GM19438 (cell line): Measurements from ENCODE around the gene OPCML.

Experiments used
- ATAC-seq: cut with Tn5 transposase; IDR thresholded peaks from one replicate; pipeline ENCODE4 v1.9.1; 2021; ENCODE audit warnings: low read depth; ENCODE audit not compliant: unreplicated experiment

Gene OPCML

GRCh38 chr11:132913295-132913694, 619.0 kb downstream of the OPCML start:
- no peak for ATAC-seq

GRCh38 chr11:132911186-132911585, 621.1 kb downstream of the OPCML start:
- no peak for ATAC-seq

GRCh38 chr11:132910011-132910760, 622.1 kb downstream of the OPCML start:
- no peak for ATAC-seq

GRCh38 chr11:132909021-132909606, 623.2 kb downstream of the OPCML start:
- ATAC-seq: no peak

GRCh38 chr11:132908414-132908810, 623.9 kb downstream of the OPCML start:
- no peak for ATAC-seq

- ATAC-seq: no peak
These were observed 624.5 kb downstream of the OPCML start for GRCh38 chr11:132907651-132908413.

- ATAC-seq: no peak
These were observed 627.7 kb downstream of the OPCML start for GRCh38 chr11:132904607-132905006.

- ATAC-seq: no peak
These were observed 628.2 kb downstream of the OPCML start for GRCh38 chr11:132904091-132904490.

- no peak for ATAC-seq
These were observed 630.4 kb downstream of the OPCML start for GRCh38 chr11:132901638-132902471.

GRCh38 chr11:132898676-132899075, 633.6 kb downstream of the OPCML start:
- ATAC-seq: no peak

GRCh38 chr11:132898021-132898420, 634.3 kb downstream of the OPCML start:
- no peak for ATAC-seq

GRCh38 chr11:132895340-132895739, 637.0 kb downstream of the OPCML start:
- no peak for ATAC-seq

GRCh38 chr11:132894606-132895005, 637.7 kb downstream of the OPCML start:
- no peak for ATAC-seq

- no peak for ATAC-seq
These were observed 639.4 kb downstream of the OPCML start for GRCh38 chr11:132892876-132893275.

GRCh38 chr11:132888226-132888625, 644.1 kb downstream of the OPCML start:
- ATAC-seq: no peak

GRCh38 chr11:132886335-132886734, 646.0 kb downstream of the OPCML start:
- no peak for ATAC-seq

GRCh38 chr11:132883241-132883640, 649.1 kb downstream of the OPCML start:
- ATAC-seq: no peak

GRCh38 chr11:132881622-132882021, 650.7 kb downstream of the OPCML start:
- no peak for ATAC-seq

GRCh38 chr11:132878111-132878510, 654.2 kb downstream of the OPCML start:
- ATAC-seq: no peak

- ATAC-seq: no peak
These were observed 655.6 kb downstream of the OPCML start for GRCh38 chr11:132876705-132877104.

GRCh38 chr11:132876239-132876638, 656.1 kb downstream of the OPCML start:
- ATAC-seq: no peak
